C4-2B (cell line): ENCODE data around the gene ZNF598.

Experiments used
- ZFX ChIP-seq: fragments of 450-650 bp; IDR thresholded peaks from 2 replicates; pipeline ENCODE4 v1.6.1; 2017
- TF ChIP-seq, protein P1 (sequence below): fragments of 450-650 bp; conservative IDR thresholded peaks from 2 replicates; pipeline ENCODE4 v1.5.1; 2017; ENCODE audit warnings: mild to moderate bottlenecking

DNA sequence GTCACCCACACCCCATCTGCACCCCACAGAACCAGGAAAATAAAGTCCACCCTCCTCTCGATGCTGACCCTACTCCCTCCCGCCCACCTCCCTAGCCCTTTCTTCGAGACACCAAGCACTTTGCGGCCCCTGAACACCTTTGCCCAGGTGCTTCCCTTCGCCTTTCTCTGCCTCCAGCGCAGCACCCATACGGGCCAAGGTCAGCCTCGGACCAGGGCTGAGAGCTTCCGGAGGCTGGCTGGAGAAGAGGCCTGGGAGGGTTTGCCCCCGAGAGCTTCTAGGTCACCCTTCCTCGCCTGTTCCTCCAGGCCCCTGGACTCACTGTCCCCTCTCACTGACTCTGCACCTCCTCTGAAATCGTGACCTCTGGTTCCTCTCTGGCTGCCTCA lies 14.4 kb upstream of the ZNF598 start:
- TF ChIP-seq, protein P1, sequence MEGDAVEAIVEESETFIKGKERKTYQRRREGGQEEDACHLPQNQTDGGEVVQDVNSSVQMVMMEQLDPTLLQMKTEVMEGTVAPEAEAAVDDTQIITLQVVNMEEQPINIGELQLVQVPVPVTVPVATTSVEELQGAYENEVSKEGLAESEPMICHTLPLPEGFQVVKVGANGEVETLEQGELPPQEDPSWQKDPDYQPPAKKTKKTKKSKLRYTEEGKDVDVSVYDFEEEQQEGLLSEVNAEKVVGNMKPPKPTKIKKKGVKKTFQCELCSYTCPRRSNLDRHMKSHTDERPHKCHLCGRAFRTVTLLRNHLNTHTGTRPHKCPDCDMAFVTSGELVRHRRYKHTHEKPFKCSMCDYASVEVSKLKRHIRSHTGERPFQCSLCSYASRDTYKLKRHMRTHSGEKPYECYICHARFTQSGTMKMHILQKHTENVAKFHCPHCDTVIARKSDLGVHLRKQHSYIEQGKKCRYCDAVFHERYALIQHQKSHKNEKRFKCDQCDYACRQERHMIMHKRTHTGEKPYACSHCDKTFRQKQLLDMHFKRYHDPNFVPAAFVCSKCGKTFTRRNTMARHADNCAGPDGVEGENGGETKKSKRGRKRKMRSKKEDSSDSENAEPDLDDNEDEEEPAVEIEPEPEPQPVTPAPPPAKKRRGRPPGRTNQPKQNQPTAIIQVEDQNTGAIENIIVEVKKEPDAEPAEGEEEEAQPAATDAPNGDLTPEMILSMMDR = no peak
- no peak for TF ChIP-seq ZFX
